HEK293T (cell line): ENCODE results near the gene RTP4.

Source experiments
- CTCF ChIA-PET: fragments of 350-600 bp; formaldehyde crosslinking; extraction: SDS; loops from one replicate; lab custom pipeline; 2021; ENCODE audit warnings: antibody characterized with exemption, inconsistent platforms; lab: Yijun Ruan, JAX
- POLR2A ChIA-PET: fragments of 350-600 bp; formaldehyde crosslinking; extraction: SDS; loops from one replicate; lab custom pipeline; 2020; ENCODE audit warnings: antibody characterized with exemption, inconsistent platforms; lab: Yijun Ruan, JAX
- DNase-seq: peaks from one replicate; pipeline ENCODE4 v3.0.0; 2012; ENCODE audit warnings: mixed read lengths; ENCODE audit errors: extremely low spot score
- ARNT ChIP-seq: fragments of 450-650 bp; IDR thresholded peaks from 2 replicates; pipeline ENCODE4 v1.6.1; 2017; ENCODE audit warnings: mild to moderate bottlenecking
- BHLHE40 ChIP-seq: fragments of 450-650 bp; IDR thresholded peaks from 2 replicates; pipeline ENCODE4 v1.6.1; 2016; ENCODE audit warnings: mild to moderate bottlenecking, moderate library complexity, borderline replicate concordance
- CTBP1 ChIP-seq: fragments of 450-650 bp; IDR thresholded peaks from 2 replicates; pipeline ENCODE4 v1.6.1; 2016; ENCODE audit warnings: borderline replicate concordance
- ELF4 ChIP-seq: fragments of 450-650 bp; IDR thresholded peaks from 2 replicates; pipeline ENCODE4 v1.6.1; 2017; ENCODE audit warnings: antibody characterized with exemption
- FOXA1 ChIP-seq: fragments of 450-650 bp; IDR thresholded peaks from 2 replicates; pipeline ENCODE4 v1.6.1; 2016; ENCODE audit warnings: mild to moderate bottlenecking
- FOXK2 ChIP-seq: fragments of 450-650 bp; IDR thresholded peaks from 2 replicates; pipeline ENCODE4 v1.6.1; 2016; ENCODE audit warnings: mild to moderate bottlenecking
- FOXM1 ChIP-seq: fragments of 450-650 bp; IDR thresholded peaks from 2 replicates; pipeline ENCODE4 v1.6.1; 2017; ENCODE audit warnings: mild to moderate bottlenecking, borderline replicate concordance
- HDGF ChIP-seq: fragments of 450-650 bp; IDR thresholded peaks from 2 replicates; pipeline ENCODE4 v1.6.1; 2017; ENCODE audit warnings: antibody characterized with exemption, borderline replicate concordance
- L3MBTL2 ChIP-seq: fragments of 450-650 bp; conservative IDR thresholded peaks from 2 replicates; pipeline ENCODE4 v1.6.1; 2016; ENCODE audit warnings: mild to moderate bottlenecking
- LEF1 ChIP-seq: fragments of 450-650 bp; IDR thresholded peaks from 2 replicates; pipeline ENCODE4 v1.6.1; 2017; ENCODE audit warnings: mild to moderate bottlenecking, borderline replicate concordance
- NFRKB ChIP-seq: fragments of 450-650 bp; IDR thresholded peaks from 2 replicates; pipeline ENCODE4 v1.6.1; 2016; ENCODE audit warnings: mild to moderate bottlenecking, moderate library complexity
- SP1 ChIP-seq: fragments of 450-650 bp; IDR thresholded peaks from 2 replicates; pipeline ENCODE4 v1.6.1; 2017
- SUZ12 ChIP-seq: fragments of 450-650 bp; IDR thresholded peaks from 2 replicates; pipeline ENCODE4 v1.6.1; 2016; ENCODE audit warnings: mild to moderate bottlenecking
- TARDBP ChIP-seq: fragments of 450-650 bp; IDR thresholded peaks from 2 replicates; pipeline ENCODE4 v1.6.1; 2016
- ZNF384 ChIP-seq: fragments of 450-650 bp; IDR thresholded peaks from 2 replicates; pipeline ENCODE4 v1.6.1; 2016
- TF ChIP-seq, protein P1 (sequence below): fragments of 450-650 bp; IDR thresholded peaks from 2 replicates; pipeline ENCODE4 v1.6.1; 2016

The RTP4 gene

DNA sequence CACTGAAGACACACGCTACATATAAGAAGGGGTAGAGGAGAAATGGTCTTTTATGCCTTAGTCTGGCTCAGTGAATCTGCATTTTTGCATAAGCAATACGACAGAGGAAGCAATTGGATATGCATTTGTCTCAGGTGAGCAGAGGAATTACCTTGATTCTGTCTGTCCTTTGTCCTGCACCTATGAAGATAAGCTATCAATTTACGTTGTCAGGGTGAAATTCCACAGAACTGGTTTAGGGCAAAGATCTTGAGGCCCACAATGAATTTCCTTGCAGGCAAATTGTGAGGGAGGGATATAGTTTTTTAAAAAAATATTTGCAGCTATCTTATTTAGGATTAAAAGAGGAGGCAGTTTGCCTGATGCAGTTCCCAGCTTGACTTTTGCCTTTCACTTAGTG lies 45.1 kb upstream of the RTP4 start:
- POLR2A ChIA-PET: no interaction called here
- TF ChIP-seq HDGF (no peak), CTBP1 (no peak), NFRKB (no peak), BHLHE40 (no peak), LEF1 (no peak)
- TF ChIP-seq, protein P1, sequence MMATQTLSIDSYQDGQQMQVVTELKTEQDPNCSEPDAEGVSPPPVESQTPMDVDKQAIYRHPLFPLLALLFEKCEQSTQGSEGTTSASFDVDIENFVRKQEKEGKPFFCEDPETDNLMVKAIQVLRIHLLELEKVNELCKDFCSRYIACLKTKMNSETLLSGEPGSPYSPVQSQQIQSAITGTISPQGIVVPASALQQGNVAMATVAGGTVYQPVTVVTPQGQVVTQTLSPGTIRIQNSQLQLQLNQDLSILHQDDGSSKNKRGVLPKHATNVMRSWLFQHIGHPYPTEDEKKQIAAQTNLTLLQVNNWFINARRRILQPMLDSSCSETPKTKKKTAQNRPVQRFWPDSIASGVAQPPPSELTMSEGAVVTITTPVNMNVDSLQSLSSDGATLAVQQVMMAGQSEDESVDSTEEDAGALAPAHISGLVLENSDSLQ: no peak
- no peak for DNase-seq
- CTCF ChIA-PET: interaction anchor here (1.3 kb wide), 1 partner anchor 356 kb away, joined by 3 read pairs; no protein-coding TSS in a partner anchor

DNA sequence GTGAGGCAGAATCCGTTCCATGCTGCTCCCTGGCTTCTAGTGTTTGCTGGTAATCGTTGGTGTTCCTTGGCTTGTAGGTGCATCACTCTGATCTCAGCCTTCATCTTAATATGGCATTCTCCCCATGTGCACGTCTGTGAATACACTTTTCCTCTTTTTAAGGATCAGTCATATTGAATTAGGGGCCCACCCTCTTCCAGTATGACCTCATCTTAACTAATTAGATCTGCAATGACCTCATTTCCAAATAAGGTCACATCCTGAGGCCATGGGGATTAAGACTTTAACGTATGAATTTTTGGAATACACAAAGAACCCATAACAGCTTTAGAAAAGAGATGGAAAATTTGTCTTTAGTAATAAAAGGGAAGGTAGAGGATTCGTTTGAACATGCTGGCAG lies 42.6 kb upstream of the RTP4 start:
- CTCF ChIA-PET: no interaction called here
- TF ChIP-seq SUZ12: no peak
- POLR2A ChIA-PET: no interaction called here
- no peak for DNase-seq

DNA sequence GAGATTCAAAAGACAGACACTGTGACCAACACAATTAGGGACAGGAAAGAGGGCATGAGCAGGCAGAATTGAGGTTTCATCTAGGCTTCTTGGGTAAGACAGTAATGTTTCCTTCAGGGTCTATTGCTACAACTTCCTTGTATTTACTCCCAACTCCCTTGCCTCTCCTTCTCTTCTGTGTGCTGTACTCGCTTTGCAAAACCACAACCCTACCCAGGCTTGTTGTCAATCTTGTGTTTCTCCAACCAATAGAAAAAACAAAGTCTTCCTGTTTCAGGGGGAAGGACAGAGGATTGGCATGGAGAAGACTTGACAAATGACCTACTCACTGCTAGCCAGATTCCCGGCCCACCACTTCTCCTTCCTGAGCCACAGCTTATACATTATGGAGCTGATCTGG lies 40.3 kb upstream of the RTP4 start:
- TF ChIP-seq FOXK2: no peak
- TF ChIP-seq, protein P1: no peak
- no peak for TF ChIP-seq CTBP1
- no peak for TF ChIP-seq NFRKB
- no peak for TF ChIP-seq FOXM1
- POLR2A ChIA-PET: no interaction called here
- CTCF ChIA-PET: interaction anchor here (0.7 kb wide), 1 partner anchor 8 kb away, joined by 3 read pairs; no protein-coding TSS in a partner anchor
- DNase-seq: no peak

DNA sequence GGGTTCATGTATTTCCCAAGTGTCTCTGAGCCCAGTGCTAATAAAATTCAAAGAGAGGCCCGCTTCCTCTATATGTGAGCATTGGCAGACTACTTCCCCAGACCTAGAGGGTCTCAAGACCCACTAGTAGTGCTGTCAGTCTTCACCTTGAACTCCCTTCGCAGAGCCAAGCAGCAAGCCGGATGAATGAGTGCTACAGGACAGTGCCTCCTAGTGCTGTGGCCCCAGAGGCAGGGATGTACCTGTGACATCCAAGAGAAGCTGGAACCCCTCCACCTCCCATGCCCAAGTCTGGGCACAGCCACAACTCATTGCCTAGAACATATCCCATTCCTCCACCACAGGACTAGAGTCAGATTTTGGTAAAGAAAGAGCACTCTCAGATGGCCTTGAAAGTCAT lies 39.5 kb upstream of the RTP4 start:
- TF ChIP-seq, protein P1: no peak
- TF ChIP-seq ZNF384 (no peak), SP1 (no peak), FOXA1 (no peak), SUZ12 (no peak)
- ChIA-PET POLR2A (no interaction called here), CTCF (interaction anchor here (0.7 kb wide), 1 partner anchor 9 kb away, joined by 3 read pairs; no protein-coding TSS in a partner anchor)
- no peak for DNase-seq

DNA sequence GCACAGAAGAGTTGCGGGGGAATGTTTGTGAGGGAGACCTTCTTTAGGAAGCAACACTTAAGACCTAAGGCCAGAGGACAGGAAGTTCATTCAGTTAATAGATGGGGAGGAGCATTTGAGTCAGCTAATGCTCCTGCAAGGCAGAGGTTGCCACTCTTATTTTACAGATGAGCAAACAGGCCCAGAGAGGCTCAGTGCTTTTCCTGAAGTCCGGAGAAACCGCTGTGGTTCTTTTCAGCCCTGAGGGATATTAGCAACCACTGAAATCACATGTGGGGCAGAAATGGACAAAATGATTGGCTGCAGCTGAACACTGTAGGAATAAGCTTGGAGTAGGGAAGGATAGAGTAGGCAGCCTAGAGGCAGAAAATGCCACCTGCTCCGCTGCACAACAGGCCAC lies 33.3 kb upstream of the RTP4 start:
- TF ChIP-seq CTBP1: no peak
- TF ChIP-seq NFRKB: no peak
- TF ChIP-seq FOXK2: no peak
- no peak for TF ChIP-seq ELF4
- TF ChIP-seq FOXA1: no peak
- no peak for TF ChIP-seq BHLHE40
- TF ChIP-seq SUZ12: no peak
- TF ChIP-seq, protein P1: no peak
- TF ChIP-seq FOXM1: no peak
- TF ChIP-seq SP1: no peak
- TF ChIP-seq ARNT: no peak
- TF ChIP-seq TARDBP: no peak
- no peak for TF ChIP-seq LEF1
- ChIA-PET POLR2A (no interaction called here), CTCF (interaction anchor here (0.7 kb wide), 1 partner anchor 344 kb away, joined by 4 read pairs; no protein-coding TSS in a partner anchor)
- DNase-seq: no peak

DNA sequence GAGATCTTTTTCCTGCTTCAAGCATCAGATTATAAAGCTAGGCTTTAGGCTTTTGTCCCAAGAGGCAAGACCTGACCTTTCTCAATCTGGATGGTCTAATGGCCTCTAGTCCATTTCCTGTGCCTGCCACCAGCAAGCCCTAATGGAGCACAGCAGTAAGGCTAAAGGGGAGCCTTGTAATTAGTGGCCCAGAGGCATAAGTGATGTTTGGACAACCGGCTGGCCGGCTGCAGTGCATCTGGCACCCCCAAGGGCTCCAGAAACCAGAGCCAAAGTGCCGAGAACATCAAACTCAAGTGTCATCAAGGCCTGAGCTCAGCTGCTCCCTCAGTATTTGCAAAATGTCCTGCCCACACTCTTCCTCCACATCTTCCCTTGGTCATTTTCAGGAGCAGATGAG lies 31.9 kb upstream of the RTP4 start:
- ChIA-PET POLR2A (no interaction called here), CTCF (interaction anchor here (1.3 kb wide), 1 partner anchor 17 kb away, joined by 5 read pairs; no protein-coding TSS in a partner anchor)
- TF ChIP-seq HDGF (no peak), L3MBTL2 (no peak), FOXK2 (no peak), SP1 (no peak), CTBP1 (no peak), NFRKB (no peak), FOXM1 (no peak), TARDBP (no peak), ZNF384 (no peak), SUZ12 (no peak), BHLHE40 (no peak), ELF4 (no peak), FOXA1 (no peak), LEF1 (no peak), ARNT (no peak)
- TF ChIP-seq, protein P1: no peak
- no peak for DNase-seq
